Activated CD8-positive, alpha-beta memory T cell treated with anti-CD3 and anti-CD28 coated beads, Interleukin-2, amount 10 ng/mL, durations not matched to agents 7 days and 5 days (primary cell): ENCODE results near the gene CCL16. TPM values are rescaled to one million over a fixed set of nuclear protein-coding genes. Genes with fewer than 3 reads are reported as not detected.
A peak's percentile ranks its signal among the peaks of the same experiment; 100 is the strongest.

Experiments used
- ATAC-seq: fragments of 150-1000 bp; cut with Tn5 transposase; one replicate; pipeline ENCODE4 v1.10.0; 2021; ENCODE audit warnings: moderate library complexity
- CTCF ChIA-PET: fragments of 350-600 bp; sonication (Branson Sonifier 250); formaldehyde crosslinking; loops from one replicate; lab custom pipeline; 2021; ENCODE audit warnings: antibody characterized with exemption; lab: Charles Lee
- DNase-seq: peaks from one replicate; pipeline ENCODE4 v3.0.0-alpha.2; 2020
- H3K27ac Mint-ChIP-seq: one replicate; pipeline ENCODE4 v1.8.0; 2021; ENCODE audit warnings: mild to moderate bottlenecking, mixed read lengths
- H3K27me3 Mint-ChIP-seq: one replicate; pipeline ENCODE4 v1.8.0; 2021; ENCODE audit warnings: mixed read lengths
- H3K36me3 Mint-ChIP-seq: one replicate; pipeline ENCODE4 v1.8.0; 2021; ENCODE audit warnings: mild to moderate bottlenecking, mixed read lengths
- H3K4me1 Mint-ChIP-seq: one replicate; pipeline ENCODE4 v1.8.0; 2021; ENCODE audit warnings: mixed read lengths
- H3K4me3 Mint-ChIP-seq: one replicate; pipeline ENCODE4 v1.8.0; 2021; ENCODE audit warnings: mild to moderate bottlenecking, moderate library complexity, mixed read lengths
- H3K9me3 Mint-ChIP-seq: one replicate; pipeline ENCODE4 v1.8.0; 2022; ENCODE audit warnings: low read depth, mixed read lengths
- total RNA-seq, 2 experiments: library from RNA; stranded (reverse); gene quantifications; one replicate each; pipeline ENCODE4 v1.2.3, GENCODE V29; 2021

CCL16 gene
- total RNA-seq, 2 experiments from 2014 or later: not detected

DNA sequence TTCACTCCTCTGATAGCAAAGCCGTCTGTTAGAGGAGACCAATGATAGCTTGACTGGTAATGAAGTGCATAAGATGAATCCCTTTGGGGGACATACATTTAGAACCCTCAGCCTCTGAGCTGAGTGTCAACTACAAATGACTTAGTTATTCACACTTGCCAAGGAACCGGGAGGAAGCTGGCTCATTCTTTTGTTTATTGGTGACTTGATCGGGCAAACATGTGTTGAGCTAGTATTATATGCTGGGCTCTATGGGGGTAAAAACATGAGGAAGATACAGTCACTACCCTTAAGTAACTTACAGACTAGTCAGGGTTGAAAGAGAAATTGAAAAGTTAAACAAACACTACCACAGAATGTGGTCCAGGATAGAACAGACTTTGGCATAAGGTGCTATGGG lies 3.0 kb downstream of the CCL16 start:
- DNase-seq (no peak), ATAC-seq (no peak)
- peaks cover 6% of the 10 kb centered on the region for H3K36me3 Mint-ChIP-seq
- peaks cover 29% of the 10 kb centered on the region for H3K4me1 Mint-ChIP-seq
- no peaks in the 10 kb centered on the region for H3K9me3 Mint-ChIP-seq
- no peak overlapping the region for H3K27ac Mint-ChIP-seq
- CTCF ChIA-PET: interaction anchor here (1.5 to 16.0 kb wide), 4 partner anchors 9 to 171 kb away, joined by 3 to 465 read pairs (median 56); partner anchors contain the start of gene CCL14
- no peak overlapping the region for H3K4me3 Mint-ChIP-seq
- H3K27me3 Mint-ChIP-seq: no peaks in the 10 kb centered on the region

DNA sequence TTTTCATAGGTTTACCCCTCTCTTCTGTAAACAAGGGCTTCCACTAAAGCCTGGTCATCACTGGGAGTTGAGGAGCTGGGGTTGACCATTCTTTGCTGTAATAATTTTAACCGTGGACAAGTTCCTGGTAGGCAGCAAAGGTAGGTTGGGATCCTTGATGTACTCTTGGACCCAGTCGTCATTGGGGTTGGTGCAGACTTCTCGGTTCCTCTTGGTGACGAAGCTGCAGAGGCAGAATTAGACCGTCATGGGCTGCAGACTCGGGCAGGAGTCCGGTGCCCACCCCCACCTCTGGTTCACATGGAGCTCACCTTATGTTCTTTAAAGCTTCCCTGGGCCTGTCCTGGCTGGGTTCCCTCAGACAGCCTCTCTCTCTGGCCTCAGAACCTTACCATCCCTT lies 3.8 kb downstream of the CCL16 start:
- peaks cover 6% of the 10 kb centered on the region for H3K36me3 Mint-ChIP-seq
- DNase-seq (no peak), ATAC-seq (no peak)
- no peak overlapping the region for H3K27ac Mint-ChIP-seq
- CTCF ChIA-PET: interaction anchor here (1.5 to 16.0 kb wide), 4 partner anchors 8 to 171 kb away, joined by 3 to 465 read pairs (median 56); partner anchors contain the start of gene CCL14
- no peaks in the 10 kb centered on the region for H3K9me3 Mint-ChIP-seq
- no peaks in the 10 kb centered on the region for H3K27me3 Mint-ChIP-seq
- H3K4me1 Mint-ChIP-seq: peaks cover 29% of the 10 kb centered on the region
- H3K4me3 Mint-ChIP-seq: no peak overlapping the region

DNA sequence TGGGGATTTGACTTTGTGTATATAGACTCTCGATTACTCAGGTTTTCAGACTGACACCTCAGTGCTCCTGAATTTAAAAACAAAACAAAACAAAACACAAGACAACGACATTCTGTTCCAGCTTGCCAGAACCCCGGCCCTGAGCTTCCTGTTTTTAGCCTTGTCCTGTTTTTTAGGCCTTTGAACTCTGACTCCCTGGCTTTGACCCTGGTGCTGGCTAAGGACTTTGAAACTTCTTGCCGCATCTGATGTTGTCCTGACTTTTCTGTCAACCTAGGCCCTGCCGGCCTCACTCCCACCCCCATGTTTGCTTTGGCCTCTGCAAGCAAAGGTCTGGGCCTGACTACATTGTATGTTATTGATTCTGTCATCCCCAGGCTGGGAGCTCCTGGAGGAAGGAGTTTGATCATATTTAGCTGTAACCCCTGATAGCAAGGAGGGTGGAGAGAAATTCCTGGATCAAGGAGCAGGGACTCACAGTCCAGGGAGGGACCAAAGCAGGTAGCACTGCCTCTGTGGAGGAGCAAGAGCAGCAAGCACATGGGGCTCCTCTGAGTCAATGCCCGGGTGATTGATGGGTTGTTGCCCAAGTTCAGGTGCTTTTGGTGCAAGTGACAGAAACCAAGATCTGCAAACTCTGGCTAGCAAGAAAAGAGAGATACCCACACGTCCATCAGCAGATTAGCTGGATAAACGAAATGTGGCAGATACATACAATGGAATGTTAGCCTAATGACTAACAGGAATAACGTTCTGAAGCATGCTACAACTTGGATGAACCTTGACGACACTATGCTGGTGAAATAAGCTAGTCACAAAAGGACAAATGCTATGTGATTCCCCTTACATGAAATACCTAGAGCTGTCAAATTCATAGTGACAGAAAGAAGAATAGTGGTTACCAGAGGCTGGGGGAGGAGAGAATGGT lies 7.7 kb downstream of the CCL16 start:
- DNase-seq (no peak), ATAC-seq (no peak)
- CTCF ChIA-PET: interaction anchor here (0.7 to 16.0 kb wide), 6 partner anchors 24 to 510 kb away, joined by 3 to 465 read pairs (median 5); partner anchors contain the start of gene CCL3
- Mint-ChIP-seq H3K27ac (peak overlapping the region; percentile 15), H3K4me3 (no peak overlapping the region), H3K9me3 (no peaks in the 10 kb centered on the region), H3K4me1 (peaks cover 34% of the 10 kb centered on the region), H3K36me3 (peaks cover 6% of the 10 kb centered on the region), H3K27me3 (no peaks in the 10 kb centered on the region)

DNA sequence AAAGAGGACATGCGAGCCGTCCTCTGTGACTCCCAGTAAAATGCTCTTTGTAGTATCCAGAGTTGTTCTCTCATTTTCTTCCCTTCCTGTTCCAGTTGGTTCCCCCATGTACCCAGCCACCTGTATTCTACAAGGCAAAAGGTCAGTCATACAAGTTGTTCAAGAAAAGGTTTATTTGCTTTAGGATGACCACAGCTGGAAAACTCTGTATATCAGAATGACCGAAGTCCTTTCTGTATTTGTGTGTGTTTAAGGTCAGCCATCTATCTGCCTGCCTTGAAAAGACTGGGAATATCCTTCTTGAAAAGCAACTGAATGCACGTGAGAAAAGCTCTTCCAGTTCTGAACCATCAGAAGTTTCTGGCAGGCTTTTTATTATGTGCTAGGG lies 8.4 kb downstream of the CCL16 start:
- H3K4me1 Mint-ChIP-seq: peaks cover 34% of the 10 kb centered on the region
- H3K9me3 Mint-ChIP-seq: no peaks in the 10 kb centered on the region
- no peak for ATAC-seq
- peaks cover 3% of the 10 kb centered on the region for H3K36me3 Mint-ChIP-seq
- H3K27ac Mint-ChIP-seq: no peak overlapping the region
- H3K27me3 Mint-ChIP-seq: no peaks in the 10 kb centered on the region
- no peak for DNase-seq
- CTCF ChIA-PET: interaction anchor here (1.1 to 16.0 kb wide), 5 partner anchors 100 to 510 kb away, joined by 3 to 465 read pairs (median 6); no protein-coding TSS in a partner anchor
- no peak overlapping the region for H3K4me3 Mint-ChIP-seq

DNA sequence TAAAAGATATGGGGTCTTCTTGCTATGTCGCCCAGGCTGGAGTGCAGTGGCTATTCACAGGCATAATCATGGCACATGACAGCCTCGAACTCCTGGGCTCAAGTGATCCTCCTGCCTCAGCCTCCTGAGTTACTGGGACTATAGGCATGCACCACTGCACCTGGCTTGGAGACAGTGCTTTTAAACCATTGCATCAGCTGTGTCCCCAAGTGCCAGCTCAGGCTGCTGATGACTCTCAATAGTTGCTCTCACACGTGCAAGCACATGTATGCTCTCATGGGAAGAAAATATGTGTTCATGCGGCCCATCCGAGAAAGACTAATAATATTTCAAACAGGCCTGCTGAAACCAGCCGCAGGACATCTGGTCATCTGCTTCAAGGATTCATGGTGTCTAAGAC lies 8.8 kb downstream of the CCL16 start:
- Mint-ChIP-seq H3K4me1 (peaks cover 34% of the 10 kb centered on the region), H3K27ac (no peak overlapping the region), H3K36me3 (peaks cover 3% of the 10 kb centered on the region), H3K4me3 (no peak overlapping the region), H3K27me3 (no peaks in the 10 kb centered on the region), H3K9me3 (no peaks in the 10 kb centered on the region)
- no peak for DNase-seq
- CTCF ChIA-PET: interaction anchor here (1.1 to 16.0 kb wide), 6 partner anchors 25 to 511 kb away, joined by 3 to 465 read pairs (median 6); no protein-coding TSS in a partner anchor
- no peak for ATAC-seq

DNA sequence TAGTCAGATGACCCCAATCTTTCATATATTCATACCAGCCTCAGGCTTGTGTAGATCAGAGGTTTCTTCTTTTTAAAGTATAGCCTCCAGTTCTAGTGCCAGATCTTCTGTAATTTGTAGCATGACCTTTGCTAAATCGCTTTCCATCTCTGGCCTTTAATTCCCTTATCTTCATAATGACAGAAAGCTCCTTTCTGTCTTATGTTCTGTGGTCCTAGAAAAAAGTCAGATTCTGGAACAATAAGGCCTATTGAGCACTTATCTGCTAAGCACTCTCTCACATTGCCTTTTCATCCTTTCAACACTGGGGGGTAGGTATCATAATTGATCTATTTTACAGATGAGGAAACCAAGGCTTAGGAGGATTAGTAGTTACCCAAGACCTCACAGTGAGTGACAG lies 9.2 kb downstream of the CCL16 start:
- H3K4me1 Mint-ChIP-seq: peaks cover 34% of the 10 kb centered on the region
- H3K27ac Mint-ChIP-seq: no peak overlapping the region

DNA sequence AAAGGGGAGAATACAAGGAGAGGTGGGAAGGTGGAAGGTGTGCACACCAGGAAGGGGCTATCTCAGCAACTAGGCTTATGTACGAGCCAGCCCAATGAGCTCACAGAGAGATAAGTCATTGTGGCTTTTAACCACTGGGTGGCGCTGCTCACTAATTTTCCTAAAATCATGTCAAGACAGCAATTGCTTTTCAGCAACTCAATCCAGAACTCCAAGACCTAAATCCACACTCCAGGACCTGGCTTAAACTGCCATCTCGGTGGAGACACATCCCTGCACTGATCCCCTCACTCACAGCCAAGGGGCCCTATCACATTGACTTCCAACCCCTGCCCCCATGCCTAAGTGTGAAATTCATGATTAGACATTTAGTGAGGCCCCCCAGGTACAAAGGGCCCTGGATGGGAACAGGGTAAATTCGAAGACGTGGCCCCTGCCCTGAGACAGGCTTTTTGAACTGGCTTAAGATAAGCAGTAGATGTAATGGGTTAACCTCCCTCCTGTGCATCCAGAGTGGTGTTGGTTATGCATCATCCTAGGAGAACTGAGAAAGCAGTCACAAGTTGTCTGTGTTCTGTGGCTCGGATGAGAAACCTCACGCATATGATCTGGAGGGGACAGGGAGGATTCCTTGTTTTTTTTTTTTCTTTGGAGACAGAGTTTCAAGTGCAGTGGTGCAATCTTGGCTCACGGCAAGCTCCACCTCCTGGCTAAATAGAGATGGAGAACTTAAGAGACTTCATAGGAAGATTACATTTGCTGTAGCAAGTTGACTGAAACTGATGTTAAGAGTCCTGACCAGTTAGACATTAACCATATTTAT lies 11.5 kb downstream of the CCL16 start:
- H3K9me3 Mint-ChIP-seq: no peaks in the 10 kb centered on the region
- peak; percentile 89 for DNase-seq
- no peaks in the 10 kb centered on the region for H3K27me3 Mint-ChIP-seq
- no peaks in the 10 kb centered on the region for H3K36me3 Mint-ChIP-seq
- no peak overlapping the region for H3K4me3 Mint-ChIP-seq
- peak overlapping the region; percentile 44 for H3K27ac Mint-ChIP-seq
- CTCF ChIA-PET: interaction anchor here (0.6 to 16.0 kb wide), 42 partner anchors 8 to 513 kb away, joined by 3 to 465 read pairs (median 4); partner anchors contain the start of genes CCL14, CCL16, HEATR9 and LYZL6
- ATAC-seq: peak; percentile 81
- peaks cover 27% of the 10 kb centered on the region for H3K4me1 Mint-ChIP-seq

More for the DNA sequence above, 9.2 kb downstream of the CCL16 start:
- no peaks in the 10 kb centered on the region for H3K9me3 Mint-ChIP-seq
- DNase-seq: no peak
- H3K36me3 Mint-ChIP-seq: peaks cover 3% of the 10 kb centered on the region
- no peaks in the 10 kb centered on the region for H3K27me3 Mint-ChIP-seq
- CTCF ChIA-PET: interaction anchor here (0.9 to 16.0 kb wide), 6 partner anchors 25 to 208 kb away, joined by 3 to 465 read pairs (median 5); no protein-coding TSS in a partner anchor
- H3K4me3 Mint-ChIP-seq: no peak overlapping the region
- ATAC-seq: no peak

DNA sequence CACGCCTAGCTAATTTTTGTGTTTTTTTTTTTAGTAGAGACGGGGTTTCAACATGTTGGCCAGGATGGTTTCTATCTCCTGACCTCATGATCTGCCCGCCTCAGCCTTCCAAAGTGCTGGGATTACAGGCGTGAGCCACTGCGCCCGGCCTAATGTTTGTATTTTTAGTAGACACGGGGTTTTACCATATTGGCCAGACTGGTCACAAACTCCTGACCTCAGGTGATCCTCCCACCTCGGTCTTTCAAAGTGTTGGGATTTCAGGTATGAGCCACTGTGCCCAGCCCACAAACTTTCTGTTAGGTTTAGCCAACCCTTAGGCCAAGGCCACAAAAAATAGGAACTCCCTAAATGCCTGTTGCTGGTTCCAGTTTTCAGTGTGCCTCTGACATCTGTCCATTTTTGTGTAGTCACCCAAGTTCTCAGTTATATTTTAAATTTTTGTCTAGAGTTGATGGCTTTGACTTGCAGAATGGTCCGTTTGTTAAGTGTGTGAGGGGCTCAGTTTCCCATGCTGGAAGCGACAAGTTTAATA lies 12.7 kb downstream of the CCL16 start:
- Mint-ChIP-seq H3K9me3 (no peaks in the 10 kb centered on the region), H3K27me3 (no peaks in the 10 kb centered on the region), H3K27ac (no peak overlapping the region), H3K36me3 (peaks cover 2% of the 10 kb centered on the region), H3K4me1 (peaks cover 22% of the 10 kb centered on the region), H3K4me3 (no peak overlapping the region)
- CTCF ChIA-PET: interaction anchor here (0.5 to 16.0 kb wide), 15 partner anchors 14 to 514 kb away, joined by 3 to 465 read pairs (median 5); partner anchors contain the start of genes CCL16, HEATR9 and RDM1
- ATAC-seq: no peak
- no peak for DNase-seq

DNA sequence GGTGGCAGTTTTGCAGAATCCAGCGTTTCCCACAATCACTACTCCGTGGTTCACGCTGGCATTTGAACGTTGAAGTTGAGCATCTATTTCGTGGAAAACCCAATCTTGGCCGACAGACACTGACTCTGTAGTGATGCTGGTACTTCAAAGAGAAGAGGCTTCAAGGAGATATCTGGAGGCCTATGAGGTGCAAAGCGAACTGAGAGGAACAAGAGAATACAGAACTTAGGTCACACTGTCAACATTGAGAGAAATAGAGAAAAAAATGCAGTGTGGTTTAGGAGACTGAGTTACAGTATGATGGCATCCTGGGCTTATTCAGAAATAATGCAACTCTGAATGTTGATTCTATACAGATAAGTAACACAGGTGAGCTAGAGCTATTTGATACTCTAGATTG lies 16.0 kb downstream of the CCL16 start:
- Mint-ChIP-seq H3K27me3 (no peaks in the 10 kb centered on the region), H3K4me1 (peaks cover 15% of the 10 kb centered on the region), H3K36me3 (peaks cover 2% of the 10 kb centered on the region), H3K27ac (no peak overlapping the region), H3K4me3 (no peak overlapping the region), H3K9me3 (no peaks in the 10 kb centered on the region)
- CTCF ChIA-PET: interaction anchor here (1.3 to 3.5 kb wide), 4 partner anchors 9 to 184 kb away, joined by 3 to 17 read pairs (median 4); no protein-coding TSS in a partner anchor
- DNase-seq (no peak), ATAC-seq (no peak)

DNA sequence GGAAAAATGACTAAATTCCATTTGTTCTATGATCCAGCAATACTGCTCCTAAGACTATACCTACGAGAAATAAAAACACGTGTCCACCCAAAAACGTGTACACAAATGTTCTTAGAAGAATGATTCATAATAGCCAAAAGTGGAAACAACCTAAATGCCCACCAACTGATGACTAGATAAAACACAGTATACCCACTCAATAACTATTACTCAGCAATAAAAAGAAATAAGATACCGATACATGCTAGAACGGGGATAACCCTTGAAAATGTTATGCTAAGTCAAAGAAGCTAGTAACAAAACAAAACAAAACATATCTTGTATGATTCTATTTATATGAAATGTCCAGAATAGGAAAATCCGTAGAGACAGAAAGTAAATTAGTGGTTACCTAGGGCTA lies 17.6 kb downstream of the CCL16 start:
- peaks cover 1% of the 10 kb centered on the region for H3K27me3 Mint-ChIP-seq
- H3K4me1 Mint-ChIP-seq: peaks cover 5% of the 10 kb centered on the region
- CTCF ChIA-PET: interaction anchor here (0.8 to 3.5 kb wide), 3 partner anchors 12 to 185 kb away, joined by 3 to 17 read pairs (median 6); no protein-coding TSS in a partner anchor
- H3K27ac Mint-ChIP-seq: no peak overlapping the region
- H3K4me3 Mint-ChIP-seq: no peak overlapping the region
- no peak for ATAC-seq
- no peak for DNase-seq
- no peaks in the 10 kb centered on the region for H3K9me3 Mint-ChIP-seq
- peaks cover 2% of the 10 kb centered on the region for H3K36me3 Mint-ChIP-seq

DNA sequence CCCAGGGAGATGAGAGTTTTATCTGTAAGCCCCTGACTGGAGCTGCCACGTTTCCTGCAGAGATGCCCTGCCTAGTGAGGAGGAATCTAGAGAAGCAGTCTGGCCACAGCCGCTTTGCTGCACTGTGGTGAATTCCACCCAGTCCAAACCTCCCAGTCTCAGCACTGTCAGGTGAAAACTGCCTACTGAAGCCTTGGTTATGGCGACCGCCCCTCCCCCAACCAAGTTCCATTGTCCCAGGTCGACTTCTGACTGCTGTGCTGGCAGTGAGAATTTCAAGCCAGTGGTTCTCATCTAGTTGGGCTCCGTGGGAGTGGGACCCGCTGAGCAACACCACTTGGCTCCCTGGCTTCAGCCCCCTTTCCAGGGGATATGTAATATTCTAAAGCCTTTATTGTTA lies 27.6 kb downstream of the CCL16 start:
- Mint-ChIP-seq H3K9me3 (no peaks in the 10 kb centered on the region), H3K27ac (no peak overlapping the region), H3K4me1 (peaks cover 4% of the 10 kb centered on the region), H3K4me3 (no peak overlapping the region), H3K27me3 (peaks cover 9% of the 10 kb centered on the region), H3K36me3 (peaks cover 2% of the 10 kb centered on the region)
- no peak for ATAC-seq
- CTCF ChIA-PET: no interaction called here
- DNase-seq: no peak

DNA sequence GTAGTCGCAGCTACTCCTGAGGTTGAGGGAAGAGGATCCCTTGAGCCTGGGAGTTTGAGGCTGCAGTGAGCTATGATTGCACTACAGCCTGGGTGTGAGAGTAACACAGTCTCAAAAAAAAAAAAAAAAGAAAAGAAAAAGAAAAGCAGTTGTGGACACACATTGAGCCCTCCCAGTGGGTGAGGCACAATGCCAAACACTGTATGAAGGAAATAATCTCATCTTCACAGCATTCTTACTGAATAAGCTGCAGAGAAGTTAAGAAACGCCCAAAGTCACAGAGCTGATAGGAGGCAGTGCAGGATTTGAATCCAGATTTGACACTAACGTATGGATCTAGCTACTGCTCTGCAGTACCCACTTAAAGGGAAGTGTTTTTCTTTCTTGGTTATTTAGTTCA lies 31.9 kb downstream of the CCL16 start:
- Mint-ChIP-seq H3K4me1 (peaks cover 10% of the 10 kb centered on the region), H3K27ac (no peak overlapping the region)
- CTCF ChIA-PET: interaction anchor here (0.8 to 5.1 kb wide), 5 partner anchors 20 to 99 kb away, joined by 3 to 35 read pairs (median 3); no protein-coding TSS in a partner anchor

More for the DNA sequence above, 31.9 kb downstream of the CCL16 start:
- no peaks in the 10 kb centered on the region for H3K27me3 Mint-ChIP-seq
- H3K4me3 Mint-ChIP-seq: no peak overlapping the region
- ATAC-seq: no peak
- H3K36me3 Mint-ChIP-seq: no peaks in the 10 kb centered on the region
- no peak for DNase-seq
- H3K9me3 Mint-ChIP-seq: no peaks in the 10 kb centered on the region
